ENCODE results near the gene FSD2. TPM values are rescaled to one million over a fixed set of nuclear protein-coding genes. Genes with fewer than 3 reads are reported as not detected.
"Not testable (repeated sequence)": the region's sequence is repeated elsewhere in the genome, so short reads cannot be mapped to it uniquely, and the experiment has no call there.

Gene FSD2
- total and polyA plus RNA-seq, 9 donors, result 22.1 to 50.1 (median 44.3) TPM

GRCh38 chr15:82714016-82714415, 91.9 kb downstream of the FSD2 start:
- Histone ChIP-seq H3K27me3 (ENCODE audit: control insufficient read depth, insufficient read depth, low read length) (peaks cover 14% of the 10 kb centered on the region), H3K4me3 (ENCODE audit: low read length) (no peak overlapping the region), H3K4me1 (ENCODE audit: control insufficient read depth, insufficient read depth, low read length) (peaks cover 11% of the 10 kb centered on the region), H3K27ac (ENCODE audit: low read length) (no peak overlapping the region), H3K9me3 (replicated peaks; ENCODE audit: control insufficient read depth, low read depth, low read length) (no peaks in the 10 kb centered on the region), H3K36me3 (ENCODE audit: control insufficient read depth, insufficient read depth, low read length) (no peaks in the 10 kb centered on the region)
- DNase-seq, result no peak
- 67% methylated on average over 3 of the region's 3 CpGs for WGBS (ENCODE audit: insufficient coverage)

GRCh38 chr15:82712036-82712435, 93.8 kb downstream of the FSD2 start:
- no peaks in the 10 kb centered on the region for H3K9me3 ChIP-seq (replicated peaks; ENCODE audit: control insufficient read depth, low read depth, low read length)
- DNase-seq, result no peak
- 80% methylated on average over 1 of the region's 3 CpGs for whole genome bisulfite sequencing (ENCODE audit: insufficient coverage)
- no peak overlapping the region for H3K27ac ChIP-seq (ENCODE audit: low read length)
- H3K27me3 ChIP-seq (ENCODE audit: control insufficient read depth, insufficient read depth, low read length), result peaks cover 21% of the 10 kb centered on the region
- H3K4me3 ChIP-seq (ENCODE audit: low read length), result no peak overlapping the region
- peaks cover 13% of the 10 kb centered on the region for H3K4me1 ChIP-seq (ENCODE audit: control insufficient read depth, insufficient read depth, low read length)
- H3K36me3 ChIP-seq (ENCODE audit: control insufficient read depth, insufficient read depth, low read length), result no peaks in the 10 kb centered on the region

DNA sequence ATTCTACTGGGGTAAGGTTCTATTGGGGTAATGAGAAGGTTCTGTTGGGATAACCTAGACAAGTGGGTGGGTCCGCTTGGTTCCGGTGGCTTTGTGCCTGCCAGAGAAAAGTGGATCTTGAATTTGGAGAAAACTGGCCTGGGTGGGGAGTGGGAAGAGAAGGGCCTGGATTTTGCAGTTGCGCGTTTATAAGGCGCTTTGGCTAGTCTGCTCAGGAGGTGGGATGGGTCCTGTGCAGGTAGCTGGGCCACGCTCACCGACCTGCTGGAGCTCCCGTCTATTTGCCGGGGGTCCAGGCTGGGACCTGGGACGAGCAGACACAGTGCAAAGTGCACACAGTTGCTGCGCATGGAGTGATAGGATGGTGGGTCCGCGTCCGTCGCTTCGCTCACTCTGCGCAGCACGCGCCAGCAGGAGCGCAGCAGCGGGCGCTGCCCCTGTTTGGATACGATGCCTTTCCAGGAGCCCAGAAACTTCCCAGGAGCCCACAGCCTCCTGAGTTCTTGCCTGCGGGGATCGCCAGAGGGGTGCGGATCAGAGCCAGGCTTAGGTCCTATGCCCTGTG, 94.9 kb downstream of the FSD2 start:
- H3K9me3 ChIP-seq (replicated peaks; ENCODE audit: control insufficient read depth, low read depth, low read length), result no peaks in the 10 kb centered on the region
- H3K4me1 ChIP-seq (ENCODE audit: control insufficient read depth, insufficient read depth, low read length), result peaks cover 13% of the 10 kb centered on the region
- no peak overlapping the region for H3K4me3 ChIP-seq (ENCODE audit: low read length)
- no peaks in the 10 kb centered on the region for H3K36me3 ChIP-seq (ENCODE audit: control insufficient read depth, insufficient read depth, low read length)
- WGBS (ENCODE audit: insufficient coverage), result 95% methylated on average over 26 of the region's 26 CpGs
- no peak for DNase-seq
- H3K27ac ChIP-seq (ENCODE audit: low read length), result no peak overlapping the region
- peaks cover 21% of the 10 kb centered on the region for H3K27me3 ChIP-seq (ENCODE audit: control insufficient read depth, insufficient read depth, low read length)

- H3K9me3 ChIP-seq (replicated peaks; ENCODE audit: control insufficient read depth, low read depth, low read length), result no peaks in the 10 kb centered on the region
- no peak overlapping the region for H3K27ac ChIP-seq (ENCODE audit: low read length)
- H3K4me1 ChIP-seq (ENCODE audit: control insufficient read depth, insufficient read depth, low read length), result peaks cover 13% of the 10 kb centered on the region
- DNase-seq, result no peak
- WGBS (ENCODE audit: insufficient coverage), result 18% methylated on average over 6 of the region's 14 CpGs
- peaks cover 21% of the 10 kb centered on the region for H3K27me3 ChIP-seq (ENCODE audit: control insufficient read depth, insufficient read depth, low read length)
- no peaks in the 10 kb centered on the region for H3K36me3 ChIP-seq (ENCODE audit: control insufficient read depth, insufficient read depth, low read length)
- H3K4me3 ChIP-seq (ENCODE audit: low read length), result peak overlapping the region; percentile 40
Measured at GRCh38 chr15:82710208-82710555, 95.7 kb downstream of the FSD2 start.

- WGBS (ENCODE audit: insufficient coverage), result under 1% methylated on average over 93 of the region's 95 CpGs
- Histone ChIP-seq H3K27me3 (ENCODE audit: control insufficient read depth, insufficient read depth, low read length) (peaks cover 21% of the 10 kb centered on the region), H3K4me1 (ENCODE audit: control insufficient read depth, insufficient read depth, low read length) (peaks cover 13% of the 10 kb centered on the region), H3K36me3 (ENCODE audit: control insufficient read depth, insufficient read depth, low read length) (no peaks in the 10 kb centered on the region), H3K4me3 (ENCODE audit: low read length) (peak within 1 kb of the TSS; percentile 40), H3K27ac (ENCODE audit: low read length) (no peak within 1 kb of the TSS), H3K9me3 (replicated peaks; ENCODE audit: control insufficient read depth, low read depth, low read length) (no peaks in the 10 kb centered on the region)
- peak; percentile 78 for DNase-seq
Measured at GRCh38 chr15:82709421-82710207, 96.3 kb downstream of the FSD2 start, which contains the start of gene AP3B2. AP3B2 (minus strand) TSS chr15:82709875; CDS start chr15:82709706, 169 bp downstream.

DNA sequence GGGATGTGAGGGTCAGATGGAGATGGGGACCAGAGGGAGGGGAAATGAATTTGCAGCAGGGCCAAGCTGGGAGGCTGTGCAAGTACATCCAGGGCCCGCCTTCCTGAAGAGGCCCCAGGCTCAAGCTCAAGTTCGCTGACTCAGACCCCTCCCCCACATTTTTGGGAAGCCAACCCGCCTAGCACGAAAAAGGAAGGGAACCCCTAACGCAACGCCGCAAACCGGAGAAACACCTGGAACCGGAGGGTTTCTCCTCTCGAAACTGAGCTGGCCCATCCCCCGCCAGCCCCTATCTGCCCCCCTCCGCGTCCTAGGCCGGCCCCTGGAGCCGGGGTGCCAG, 96.8 kb downstream of the FSD2 start:
- no peaks in the 10 kb centered on the region for H3K36me3 ChIP-seq (ENCODE audit: control insufficient read depth, insufficient read depth, low read length)
- 0% methylated on average over 7 of the region's 15 CpGs for WGBS (ENCODE audit: insufficient coverage)
- no peak overlapping the region for H3K4me3 ChIP-seq (ENCODE audit: low read length)
- peaks cover 21% of the 10 kb centered on the region for H3K27me3 ChIP-seq (ENCODE audit: control insufficient read depth, insufficient read depth, low read length)
- H3K9me3 ChIP-seq (replicated peaks; ENCODE audit: control insufficient read depth, low read depth, low read length), result no peaks in the 10 kb centered on the region
- H3K27ac ChIP-seq (ENCODE audit: low read length), result no peak overlapping the region
- peaks cover 13% of the 10 kb centered on the region for H3K4me1 ChIP-seq (ENCODE audit: control insufficient read depth, insufficient read depth, low read length)
- no peak for DNase-seq

GRCh38 chr15:82705856-82706255, 100.0 kb downstream of the FSD2 start:
- not testable (repeated sequence) for H3K36me3 ChIP-seq (ENCODE audit: control insufficient read depth, insufficient read depth, low read length); H3K9me3 ChIP-seq (replicated peaks; ENCODE audit: control insufficient read depth, low read depth, low read length); DNase-seq; H3K27ac ChIP-seq (ENCODE audit: low read length); H3K4me3 ChIP-seq (ENCODE audit: low read length)
- peaks cover 13% of the 10 kb centered on the region for H3K4me1 ChIP-seq (ENCODE audit: control insufficient read depth, insufficient read depth, low read length)
- peaks cover 16% of the 10 kb centered on the region for H3K27me3 ChIP-seq (ENCODE audit: control insufficient read depth, insufficient read depth, low read length)
- 80% methylated on average over 4 of the region's 8 CpGs for WGBS (ENCODE audit: insufficient coverage)

Other genes with a start within 250 kb of the FSD2 start
- gene CPEB1, start 158.7 kb downstream of the FSD2 start, total RNA-seq, result 1.3 TPM
- 1 to 10 TPM in 1 of 8 donors, under 1 TPM in 7; 0.08 to 1.1 (median 0.50) TPM for gene CPEB1, start 158.7 kb downstream of the FSD2 start, polyA plus RNA-seq (ENCODE audit: insufficient read depth in 1 of 8, insufficient read length in 8 of 8, low replicate concordance in 1 of 8)
- 0.18 TPM for gene AP3B2, start 96.2 kb downstream of the FSD2 start, total RNA-seq
- gene AP3B2, start 96.2 kb downstream of the FSD2 start, polyA plus RNA-seq (ENCODE audit: insufficient read depth in 1 of 8, insufficient read length in 8 of 8, low replicate concordance in 1 of 8), result under 1 TPM; 0.38 to 0.82 (median 0.53) TPM
- gene WHAMM, start 3.6 kb upstream of the FSD2 start, total RNA-seq, result 4.3 TPM
- 1 to 10 TPM; 6.8 to 9.3 (median 8.7) TPM for gene WHAMM, start 3.6 kb upstream of the FSD2 start, polyA plus RNA-seq (ENCODE audit: insufficient read depth in 1 of 8, insufficient read length in 8 of 8, low replicate concordance in 1 of 8)
- gene HOMER2, start 146.7 kb upstream of the FSD2 start, total RNA-seq, result 27.0 TPM
- 10 to 100 TPM; 20.1 to 28.8 (median 24.6) TPM for gene HOMER2, start 146.7 kb upstream of the FSD2 start, polyA plus RNA-seq (ENCODE audit: insufficient read depth in 1 of 8, insufficient read length in 8 of 8, low replicate concordance in 1 of 8)
- 30.7 TPM for gene RAMAC, start 180.1 kb upstream of the FSD2 start, total RNA-seq
- gene RAMAC, start 180.1 kb upstream of the FSD2 start, polyA plus RNA-seq (ENCODE audit: insufficient read depth in 1 of 8, insufficient read length in 8 of 8, low replicate concordance in 1 of 8), result 10 to 100 TPM; 27.0 to 32.7 (median 30.1) TPM
- gene C15orf40, start 205.6 kb upstream of the FSD2 start, total RNA-seq, result 17.5 TPM
- 10 to 100 TPM; 12.2 to 21.6 (median 14.0) TPM for gene C15orf40, start 205.6 kb upstream of the FSD2 start, polyA plus RNA-seq (ENCODE audit: insufficient read depth in 1 of 8, insufficient read length in 8 of 8, low replicate concordance in 1 of 8)

Data from muscle of leg (tissue), 11 donors.